HG03159 (cell line): ENCODE measurements around the gene THAP3.

Experiments
- ATAC-seq: cut with Tn5 transposase; IDR thresholded peaks from one replicate; pipeline ENCODE4 v1.9.1; 2021; ENCODE audit warnings: mild to moderate bottlenecking, moderate library complexity; ENCODE audit not compliant: unreplicated experiment

The THAP3 gene

GRCh38 chr1:6603915-6604558 lies 20.6 kb upstream of the THAP3 start:
- ATAC-seq: no peak

GRCh38 chr1:6612641-6613360 lies 11.9 kb upstream of the THAP3 start:
- peak; percentile 23 for ATAC-seq

- peak; percentile 92 for ATAC-seq
These were observed 11.2 kb upstream of the THAP3 start, which contains the start of gene PHF13 for GRCh38 chr1:6613361-6614018. Gene PHF13, plus strand, starts transcription at chr1:6613731. Its CDS starts 336 bp downstream, at chr1:6614067.

- no peak for ATAC-seq
These were observed 10.4 kb upstream of the THAP3 start for GRCh38 chr1:6614019-6614928.

GRCh38 chr1:6614929-6615785 lies 9.5 kb upstream of the THAP3 start:
- no peak for ATAC-seq

- no peak for ATAC-seq
These were observed 5.6 kb upstream of the THAP3 start for GRCh38 chr1:6619045-6619444.

- ATAC-seq: no peak
These were observed 3.0 kb upstream of the THAP3 start for GRCh38 chr1:6621429-6622391.

GRCh38 chr1:6622396-6623152 lies 2.1 kb upstream of the THAP3 start:
- ATAC-seq: no peak

- ATAC-seq: no peak
These were observed 1.3 kb upstream of the THAP3 start for GRCh38 chr1:6623269-6623965.

- peak; percentile 35 for ATAC-seq
These were observed 999 bp downstream of the THAP3 start for GRCh38 chr1:6625584-6626149.

- no peak for ATAC-seq
These were observed 2.4 kb downstream of the THAP3 start for GRCh38 chr1:6627031-6627430.

- no peak for ATAC-seq
These were observed 3.3 kb downstream of the THAP3 start for GRCh38 chr1:6627841-6628545.

GRCh38 chr1:6628971-6629479 lies 4.4 kb downstream of the THAP3 start:
- ATAC-seq: no peak

GRCh38 chr1:6630027-6630426 lies 5.4 kb downstream of the THAP3 start:
- no peak for ATAC-seq

- ATAC-seq: no peak
These were observed 6.4 kb downstream of the THAP3 start for GRCh38 chr1:6631058-6631457.
